Hepatocyte (in vitro differentiated cells): ENCODE data around the gene SMIM43.

Experiments
- CTCF ChIP-seq: fragments of 200-600 bp; sonication (generic); IDR thresholded peaks from 2 replicates; pipeline ENCODE4 v1.5.1; 2016; ENCODE audit warnings: antibody characterized with exemption, mild to moderate bottlenecking; ENCODE audit not compliant: poor library complexity
- EZH2 ChIP-seq: fragments of 200-600 bp; sonication (generic); IDR thresholded peaks from 2 replicates; pipeline ENCODE4 v1.6.1; 2016; ENCODE audit warnings: antibody characterized with exemption, mild to moderate bottlenecking, borderline replicate concordance
- EZH2phosphoT487 ChIP-seq: fragments of 200-600 bp; sonication (generic); IDR thresholded peaks from one replicate; pipeline ENCODE4 v1.6.1; 2018; ENCODE audit warnings: antibody characterized with exemption, mild to moderate bottlenecking, low read depth, moderate library complexity; ENCODE audit not compliant: unreplicated experiment, severe bottlenecking

- TF ChIP-seq CTCF (no peak), EZH2phosphoT487 (no peak), EZH2 (no peak)
Observed at GRCh38 chr4:121796283-121796682, 31.3 kb upstream of the SMIM43 start.
